Lower leg skin (tissue), 4 donors: Measurements from ENCODE around the gene CERCAM. TPM values are rescaled to one million over a fixed set of nuclear protein-coding genes. Genes with fewer than 3 reads are reported as not detected.
"Not testable (repeated sequence)": the region's sequence is repeated elsewhere in the genome, so short reads cannot be mapped to it uniquely, and the experiment has no call there.

ENCODE experiments used
- DNase-seq, 2 donors: peaks; one replicate each; pipeline ENCODE4 v3.0.0-alpha.2; 2019; ENCODE audit warnings: low spot score in 2 of 2
- H3K4me3 ChIP-seq: fragments of 200-600 bp; sonication (generic); 2 replicates; pipeline ENCODE4 v1.5.1; 2017; ENCODE audit warnings: mild to moderate bottlenecking, low read depth; ENCODE audit not compliant: poor library complexity, severe bottlenecking
- POLR2A ChIP-seq, 2 donors: fragments of 450-650 bp; IDR thresholded peaks; one replicate each; pipeline ENCODE4 v1.6.1; 2016 to 2017; ENCODE audit warnings: antibody characterized with exemption in 2 of 2, mild to moderate bottlenecking in 1 of 2, moderate library complexity in 1 of 2
- WGBS, 2 donors: methylation state at CpG; one replicate each; pipeline ENCODE4 v1.1.5; 2018; 5-methylcytosine and 5-hydroxymethylcytosine counted together
- intact Hi-C: fragments of 100-400 bp; cut with DNase I; formaldehyde crosslinking; loops from one replicate; pipeline ENCODE4 v1.15.0; 2023; ENCODE audit warnings: low total_unique reads
- total RNA-seq, 4 donors: library from RNA; depleted of rRNA; stranded (reverse); fragments of >200 nt; gene quantifications; one replicate each; pipeline ENCODE4 v1.1.0, GENCODE V29; 2016
- TF ChIP-seq, protein P1 (sequence below), 3 donors: fragments of 450-650 bp; IDR thresholded peaks; one replicate each; pipeline ENCODE4 v1.5.1; 2016; ENCODE audit warnings: antibody characterized with exemption in 3 of 3, mild to moderate bottlenecking in 3 of 3, moderate library complexity in 2 of 3

The CERCAM gene
- total RNA-seq, 4 donors from 2014 or later, result 5.6 to 21.3 (median 7.3) TPM

DNA sequence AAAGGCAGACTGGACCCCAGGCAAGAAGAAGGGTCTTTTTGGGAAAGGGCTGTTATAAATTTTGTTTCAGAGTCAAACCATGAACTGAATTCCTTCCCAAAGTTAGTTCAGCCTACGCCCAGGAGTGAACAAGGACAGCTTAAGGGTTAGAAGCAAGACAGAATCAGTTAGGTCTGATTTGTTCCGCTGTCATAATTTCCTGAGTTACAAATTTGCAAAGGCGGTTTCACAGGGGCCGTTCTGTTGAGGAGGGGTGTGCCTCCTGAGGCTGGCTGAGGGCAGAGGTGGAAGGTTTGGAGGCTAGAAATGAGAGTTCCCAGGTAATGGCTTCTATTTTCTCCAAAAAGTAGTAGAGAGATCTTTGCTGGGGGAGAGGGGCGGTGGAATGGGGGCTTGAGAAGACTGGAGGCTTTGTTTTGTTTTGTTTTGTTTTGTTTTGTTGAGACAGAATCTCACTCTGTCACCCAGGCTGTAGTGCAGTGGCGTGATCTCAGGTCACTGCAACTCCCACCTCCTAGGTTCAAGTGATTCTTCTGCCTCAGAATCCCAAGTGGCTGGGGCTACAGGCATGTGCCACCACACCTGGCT lies 4.1 kb upstream of the CERCAM start:
- 60 to 63% methylated on average over 6 of the region's 6 CpGs for WGBS, 2 donors
- H3K4me3 ChIP-seq, result no peak overlapping the region
- DNase-seq, result no peak
- TF ChIP-seq, protein P1, sequence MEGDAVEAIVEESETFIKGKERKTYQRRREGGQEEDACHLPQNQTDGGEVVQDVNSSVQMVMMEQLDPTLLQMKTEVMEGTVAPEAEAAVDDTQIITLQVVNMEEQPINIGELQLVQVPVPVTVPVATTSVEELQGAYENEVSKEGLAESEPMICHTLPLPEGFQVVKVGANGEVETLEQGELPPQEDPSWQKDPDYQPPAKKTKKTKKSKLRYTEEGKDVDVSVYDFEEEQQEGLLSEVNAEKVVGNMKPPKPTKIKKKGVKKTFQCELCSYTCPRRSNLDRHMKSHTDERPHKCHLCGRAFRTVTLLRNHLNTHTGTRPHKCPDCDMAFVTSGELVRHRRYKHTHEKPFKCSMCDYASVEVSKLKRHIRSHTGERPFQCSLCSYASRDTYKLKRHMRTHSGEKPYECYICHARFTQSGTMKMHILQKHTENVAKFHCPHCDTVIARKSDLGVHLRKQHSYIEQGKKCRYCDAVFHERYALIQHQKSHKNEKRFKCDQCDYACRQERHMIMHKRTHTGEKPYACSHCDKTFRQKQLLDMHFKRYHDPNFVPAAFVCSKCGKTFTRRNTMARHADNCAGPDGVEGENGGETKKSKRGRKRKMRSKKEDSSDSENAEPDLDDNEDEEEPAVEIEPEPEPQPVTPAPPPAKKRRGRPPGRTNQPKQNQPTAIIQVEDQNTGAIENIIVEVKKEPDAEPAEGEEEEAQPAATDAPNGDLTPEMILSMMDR (IDR thresholded peaks at IDR 0.05), result no peak
- no peak for TF ChIP-seq POLR2A (IDR thresholded peaks at IDR 0.05)
- intact Hi-C loops, result loop anchor here (5.0 to 10.0 kb wide), 2 partner anchors 52 to 1514 kb away; no protein-coding TSS in a partner anchor

DNA sequence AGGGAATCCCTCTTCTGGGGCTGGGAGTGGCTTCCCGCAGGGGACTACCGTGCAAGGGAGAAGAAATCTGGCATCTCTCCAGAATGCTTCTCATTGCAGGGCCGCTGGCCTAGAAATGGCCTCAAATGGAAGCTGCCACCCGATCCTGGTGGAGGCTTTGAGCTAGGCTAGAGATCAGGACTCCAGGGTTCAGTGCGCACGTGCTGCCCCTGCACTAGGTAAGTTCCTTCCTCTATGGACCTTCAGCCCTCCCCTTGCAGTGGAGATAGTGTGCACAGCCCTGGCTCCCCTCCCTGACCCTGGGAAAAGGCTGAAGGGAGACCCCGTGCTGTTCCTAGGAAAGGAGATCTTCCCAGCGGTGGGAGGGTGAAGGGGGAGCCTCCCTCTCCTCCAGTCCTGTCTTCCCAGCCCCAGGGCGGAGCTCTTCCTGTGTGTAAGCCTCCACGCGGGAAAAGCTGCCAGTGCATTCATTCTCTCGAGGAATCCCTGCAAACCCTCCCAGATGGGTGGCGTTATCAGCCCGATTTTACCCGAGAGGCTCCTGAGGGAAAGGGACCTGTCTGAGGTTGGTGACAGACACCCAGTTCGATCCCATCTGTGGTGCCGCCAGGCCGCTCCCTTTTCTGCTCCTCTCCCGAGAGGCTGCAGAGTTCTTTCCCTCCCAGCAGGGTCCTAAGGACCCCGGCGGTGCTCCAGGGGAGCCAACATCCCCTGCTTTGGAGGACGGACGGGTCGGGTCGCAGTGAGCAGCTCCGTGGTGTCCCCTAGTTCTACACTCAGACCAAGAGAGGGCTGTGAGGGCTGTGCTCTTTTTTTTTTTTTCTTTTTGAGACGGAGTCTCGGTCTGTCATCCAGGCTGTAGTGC lies 1.4 kb upstream of the CERCAM start:
- 6 to 7% methylated on average over 26 to 28 of the region's 28 CpGs for WGBS, 2 donors
- no peak overlapping the region for H3K4me3 ChIP-seq
- TF ChIP-seq POLR2A (IDR thresholded peaks at IDR 0.05), result no peak
- TF ChIP-seq, protein P1 (IDR thresholded peaks at IDR 0.05), result no peak
- DNase-seq, result no peak
- intact Hi-C loops, result loop anchor here (5.0 to 10.0 kb wide), 2 partner anchors 54 to 1517 kb away; no protein-coding TSS in a partner anchor

DNA sequence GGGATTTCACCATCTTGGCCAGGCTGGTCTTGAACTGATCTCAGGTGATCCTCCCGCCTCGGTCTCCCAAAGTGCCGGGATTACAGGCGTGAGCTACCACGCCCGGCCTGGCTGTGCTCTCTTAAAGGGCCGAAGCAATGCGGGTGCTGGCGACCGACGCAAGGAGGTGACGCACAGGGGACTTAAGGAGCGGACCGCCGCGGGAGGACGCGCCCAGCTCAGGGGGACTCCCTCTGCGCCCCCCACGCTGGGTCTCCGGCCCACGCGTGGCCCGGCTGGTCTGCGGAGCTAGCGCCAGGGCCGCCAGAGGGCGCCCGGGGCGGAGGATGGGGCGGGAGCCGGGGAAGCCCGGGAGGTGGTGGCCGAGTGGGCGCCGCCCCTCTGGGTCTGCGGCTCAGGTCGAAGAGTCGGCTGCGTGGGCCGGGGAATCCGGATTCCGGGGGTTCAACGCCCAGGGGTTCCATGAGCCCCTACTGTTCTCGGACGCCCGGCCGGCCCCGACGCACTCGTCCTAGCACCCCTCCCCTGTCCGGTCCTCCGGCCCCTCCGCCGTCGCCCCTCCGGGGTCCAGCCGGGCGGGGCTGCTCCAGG lies 502 bp upstream of the CERCAM start:
- intact Hi-C loops, result no loop called here
- DNase-seq, result peak; percentile 35 to 92
- peak overlapping the region; percentile 85 for H3K4me3 ChIP-seq
- WGBS, 2 donors, result 0 to 1% methylated on average over 20 to 56 of the region's 59 CpGs
- TF ChIP-seq, protein P1 (IDR thresholded peaks at IDR 0.05), result no peak
- no peak for TF ChIP-seq POLR2A (IDR thresholded peaks at IDR 0.05)

DNA sequence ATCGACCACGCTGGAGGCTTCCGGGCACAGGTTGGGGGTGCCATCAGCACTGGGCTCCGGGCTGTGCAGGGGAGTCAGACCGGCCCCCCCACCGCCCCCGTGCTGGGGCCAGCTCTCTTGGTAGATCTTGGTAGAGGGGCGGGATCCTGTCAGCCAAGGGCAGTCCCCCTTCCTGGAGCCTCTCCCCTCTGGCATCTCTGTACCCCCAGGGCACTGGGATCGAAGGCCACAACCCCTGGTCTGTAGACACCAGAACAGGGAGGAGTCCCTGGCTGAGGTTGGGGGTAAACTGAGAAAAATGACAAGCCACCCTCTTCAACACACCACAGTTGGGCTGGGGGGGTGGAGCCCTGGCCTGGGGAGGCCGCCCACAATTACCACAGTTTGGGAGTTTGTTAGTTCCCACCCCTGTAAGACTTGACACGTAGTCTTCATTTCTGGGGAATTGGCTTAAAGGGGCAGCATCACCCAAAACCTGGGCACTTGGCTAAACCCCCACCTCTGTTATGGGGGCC lies 882 bp downstream of the CERCAM start:
- intact Hi-C loops, result no loop called here
- no peak for TF ChIP-seq POLR2A (IDR thresholded peaks at IDR 0.05)
- TF ChIP-seq, protein P1 (IDR thresholded peaks at IDR 0.05), result no peak
- DNase-seq, result peak; percentile 31 to 90
- peak overlapping the region; percentile 85 for H3K4me3 ChIP-seq
- 19 to 42% methylated on average over 3 to 7 of the region's 11 CpGs for WGBS, 2 donors

DNA sequence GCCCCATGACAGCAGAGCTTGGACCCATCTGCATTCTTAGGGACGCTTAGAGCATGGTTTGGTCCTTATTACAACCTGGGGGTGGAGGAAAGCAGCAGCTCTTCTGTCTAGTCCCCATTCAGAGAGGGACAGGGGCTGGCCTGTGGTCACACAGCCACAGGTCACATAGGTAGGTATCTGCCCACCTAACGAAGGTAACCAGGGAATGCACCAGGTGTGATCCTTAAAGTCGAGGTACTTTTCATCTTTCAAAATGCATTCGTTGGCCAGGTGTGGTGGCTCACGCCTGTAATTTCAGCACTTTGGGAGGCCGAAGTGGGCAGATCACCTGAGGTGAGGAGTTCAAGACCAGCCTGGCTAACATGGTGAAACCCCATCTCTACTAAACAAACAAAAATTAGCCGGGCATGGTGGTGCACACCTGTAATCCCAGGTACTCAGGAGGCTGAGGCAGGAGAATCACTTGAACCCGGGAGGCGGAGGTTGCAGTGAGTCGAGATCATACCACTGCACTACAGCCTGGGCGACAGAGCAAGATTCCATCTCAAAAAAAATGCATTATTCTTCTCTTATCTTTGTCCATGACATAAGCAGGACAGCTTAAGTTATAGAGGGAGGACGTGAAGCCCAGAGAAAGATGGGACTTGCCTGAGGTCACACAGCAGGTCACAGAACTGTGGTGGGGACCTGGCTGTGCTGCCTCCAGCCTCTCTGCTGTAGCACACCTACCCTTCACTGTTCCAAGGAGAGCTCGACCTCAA lies 1.5 kb downstream of the CERCAM start:
- DNase-seq, H3K4me3 ChIP-seq, intact Hi-C loops: not testable (repeated sequence)
- 86 to 87% methylated on average over 13 of the region's 13 CpGs for WGBS, 2 donors
